Stimulated activated naive CD8-positive, alpha-beta T cell treated with anti-CD3 and anti-CD28 coated beads, Interleukin-15, Interleukin-2, amounts not matched to agents 100 ng/mL and 50 ng/mL, for 24 hours (primary cell): Measurements from ENCODE around the gene ZBTB20.
"Not testable (repeated sequence)": the region's sequence is repeated elsewhere in the genome, so short reads cannot be mapped to it uniquely, and the experiment has no call there.

Source experiments
- H3K27ac Mint-ChIP-seq: one replicate; pipeline ENCODE4 v1.8.0; 2021; ENCODE audit warnings: mild to moderate bottlenecking, mixed read lengths
- H3K27me3 Mint-ChIP-seq: one replicate; pipeline ENCODE4 v1.8.0; 2021; ENCODE audit warnings: mixed read lengths
- H3K36me3 Mint-ChIP-seq: one replicate; pipeline ENCODE4 v1.8.0; 2021; ENCODE audit warnings: low read depth, mixed read lengths
- H3K4me1 Mint-ChIP-seq: one replicate; pipeline ENCODE4 v1.8.0; 2021; ENCODE audit warnings: low read depth, mixed read lengths
- H3K4me3 Mint-ChIP-seq: one replicate; pipeline ENCODE4 v1.8.0; 2021; ENCODE audit warnings: mild to moderate bottlenecking, mixed read lengths
- H3K9me3 Mint-ChIP-seq: one replicate; pipeline ENCODE4 v1.8.0; 2021; ENCODE audit warnings: mixed read lengths

The ZBTB20 gene

DNA sequence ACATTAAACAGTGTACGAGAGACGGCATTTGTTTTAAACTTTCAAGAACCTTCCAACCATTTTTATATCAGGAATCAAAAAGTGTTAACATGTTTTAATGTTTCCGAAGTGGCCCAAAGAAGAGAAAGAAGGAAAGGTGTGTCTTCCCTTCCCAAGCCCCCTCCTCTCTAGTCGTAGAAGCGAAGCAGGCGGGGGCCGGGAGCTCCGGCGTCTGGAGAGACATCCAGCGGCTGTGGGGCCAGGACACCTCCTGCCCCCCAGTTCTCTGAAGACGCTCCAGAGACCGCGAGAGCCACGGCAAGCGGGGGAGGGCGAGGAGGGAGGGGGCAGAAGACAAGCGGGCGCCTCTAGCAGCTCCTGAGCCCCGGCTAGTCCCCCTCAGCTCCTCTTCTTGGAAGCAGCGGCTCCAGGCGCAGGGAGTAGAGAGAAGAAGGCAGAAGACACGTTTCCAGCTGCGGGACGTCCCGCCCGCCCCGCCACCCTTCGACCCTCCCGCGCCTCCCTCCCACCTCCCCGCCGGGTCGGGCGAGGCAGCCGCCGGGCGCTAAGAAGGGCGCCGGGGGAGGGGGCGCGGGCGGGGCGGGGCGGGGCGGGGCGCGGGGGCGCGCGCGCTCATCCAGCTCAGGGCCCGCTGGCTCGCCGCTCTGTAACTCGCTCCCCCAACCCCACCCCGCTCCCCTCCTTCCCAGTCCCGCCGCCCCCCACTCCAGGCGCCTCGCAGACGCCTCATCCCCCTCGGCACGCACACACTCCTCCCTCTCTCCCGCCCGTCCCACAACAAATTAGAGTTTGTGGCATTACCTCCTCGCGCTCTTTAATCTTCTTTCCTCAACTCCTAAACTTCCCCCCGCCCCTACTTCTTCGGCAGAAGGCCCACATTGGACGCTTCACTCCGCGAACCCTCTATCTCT, at the start of gene ZBTB20:
Gene ZBTB20, minus strand, starts transcription at position 871 of the 911 bp plus-strand sequence.
- Mint-ChIP-seq H3K4me1 (peaks cover 25% of the 10 kb centered on the region), H3K36me3 (peaks cover 4% of the 10 kb centered on the region), H3K27me3 (no peaks in the 10 kb centered on the region)

DNA sequence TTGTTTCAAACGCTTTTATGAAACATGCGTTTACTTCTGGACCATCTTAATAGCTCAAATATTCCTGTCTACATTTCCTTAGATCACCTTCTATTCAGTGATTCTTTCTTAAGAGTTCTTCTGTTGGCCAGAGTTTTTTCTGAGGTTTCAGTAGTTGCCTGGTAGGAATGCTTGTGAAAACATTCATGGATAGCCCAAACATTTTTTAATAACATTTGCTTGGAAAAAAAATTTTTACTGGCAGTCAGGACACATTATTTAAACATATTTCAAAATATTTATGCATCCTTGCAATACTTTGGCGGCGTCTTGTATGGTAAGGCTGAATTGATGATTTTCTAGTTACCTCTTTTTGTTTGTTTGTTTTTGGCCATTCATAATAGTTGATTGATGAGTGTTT, 47.4 kb upstream of the ZBTB20 start:
- Mint-ChIP-seq H3K4me1 (no peaks in the 10 kb centered on the region), H3K4me3 (no peak overlapping the region), H3K9me3 (peaks cover 7% of the 10 kb centered on the region)

More for the DNA sequence above, at the start of gene ZBTB20:
- H3K27ac Mint-ChIP-seq = peak within 1 kb of the TSS; percentile 95
- peak within 1 kb of the TSS; percentile 93 for H3K4me3 Mint-ChIP-seq
- H3K9me3 Mint-ChIP-seq = peaks cover 4% of the 10 kb centered on the region

DNA sequence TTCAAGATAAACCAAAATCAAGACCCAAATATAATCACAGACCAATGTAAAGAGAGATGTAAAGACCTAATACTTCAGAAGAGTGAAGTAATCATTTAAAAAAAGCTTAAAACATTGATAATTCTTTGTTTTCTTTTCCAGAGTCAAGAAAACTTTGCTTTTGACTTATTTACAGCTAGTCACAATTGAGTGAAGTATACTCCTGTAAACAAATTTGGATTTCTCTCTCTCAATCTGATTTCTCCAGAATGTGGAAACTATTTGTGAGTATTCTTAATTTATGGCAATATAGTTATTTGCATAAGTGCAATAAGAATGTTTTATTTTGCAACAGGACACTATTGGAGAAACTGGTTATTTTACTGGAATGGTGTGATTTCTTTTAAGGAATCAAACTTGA, 43.7 kb upstream of the ZBTB20 start:
- Mint-ChIP-seq H3K27me3 (no peaks in the 10 kb centered on the region), H3K9me3 (peaks cover 9% of the 10 kb centered on the region), H3K4me1 (peaks cover 11% of the 10 kb centered on the region), H3K4me3 (no peak overlapping the region), H3K27ac (no peak overlapping the region), H3K36me3 (no peaks in the 10 kb centered on the region)

More for the DNA sequence above, 47.4 kb upstream of the ZBTB20 start:
- no peak overlapping the region for H3K27ac Mint-ChIP-seq
- peaks cover 4% of the 10 kb centered on the region for H3K36me3 Mint-ChIP-seq
- H3K27me3 Mint-ChIP-seq = no peaks in the 10 kb centered on the region

DNA sequence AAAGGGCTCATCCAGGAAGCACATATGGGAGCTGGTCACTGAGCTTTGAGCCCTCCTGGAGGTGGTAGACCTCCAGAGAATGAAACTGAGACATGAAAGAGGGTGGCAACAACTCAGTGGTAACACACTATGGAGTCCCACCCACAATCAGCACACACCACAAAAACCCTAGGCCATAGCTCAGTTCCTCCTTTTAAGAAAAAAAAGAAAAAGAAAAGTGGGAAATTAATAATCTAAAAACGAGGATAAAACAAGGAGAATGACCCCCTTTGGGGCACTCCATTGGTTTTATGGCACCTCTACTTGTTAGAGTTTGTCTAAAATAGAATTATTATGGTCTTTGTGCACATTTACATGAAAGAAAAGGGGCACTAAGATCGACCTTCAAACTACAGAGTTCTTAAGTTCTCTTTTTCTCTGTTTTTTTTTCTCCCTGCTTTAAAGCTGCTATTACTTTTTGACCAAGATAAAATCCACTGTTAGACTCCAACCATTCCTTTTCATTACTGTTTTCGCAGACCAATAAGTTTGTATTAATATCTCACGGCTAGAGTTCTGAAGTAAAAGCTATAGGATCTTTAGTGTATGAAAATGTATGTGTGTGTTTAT, 40.2 kb upstream of the ZBTB20 start:
- Mint-ChIP-seq H3K27ac (no peak overlapping the region), H3K4me3 (peak overlapping the region; percentile 30), H3K4me1 (peaks cover 11% of the 10 kb centered on the region), H3K27me3 (peaks cover 8% of the 10 kb centered on the region), H3K36me3 (no peaks in the 10 kb centered on the region), H3K9me3 (peaks cover 9% of the 10 kb centered on the region)

DNA sequence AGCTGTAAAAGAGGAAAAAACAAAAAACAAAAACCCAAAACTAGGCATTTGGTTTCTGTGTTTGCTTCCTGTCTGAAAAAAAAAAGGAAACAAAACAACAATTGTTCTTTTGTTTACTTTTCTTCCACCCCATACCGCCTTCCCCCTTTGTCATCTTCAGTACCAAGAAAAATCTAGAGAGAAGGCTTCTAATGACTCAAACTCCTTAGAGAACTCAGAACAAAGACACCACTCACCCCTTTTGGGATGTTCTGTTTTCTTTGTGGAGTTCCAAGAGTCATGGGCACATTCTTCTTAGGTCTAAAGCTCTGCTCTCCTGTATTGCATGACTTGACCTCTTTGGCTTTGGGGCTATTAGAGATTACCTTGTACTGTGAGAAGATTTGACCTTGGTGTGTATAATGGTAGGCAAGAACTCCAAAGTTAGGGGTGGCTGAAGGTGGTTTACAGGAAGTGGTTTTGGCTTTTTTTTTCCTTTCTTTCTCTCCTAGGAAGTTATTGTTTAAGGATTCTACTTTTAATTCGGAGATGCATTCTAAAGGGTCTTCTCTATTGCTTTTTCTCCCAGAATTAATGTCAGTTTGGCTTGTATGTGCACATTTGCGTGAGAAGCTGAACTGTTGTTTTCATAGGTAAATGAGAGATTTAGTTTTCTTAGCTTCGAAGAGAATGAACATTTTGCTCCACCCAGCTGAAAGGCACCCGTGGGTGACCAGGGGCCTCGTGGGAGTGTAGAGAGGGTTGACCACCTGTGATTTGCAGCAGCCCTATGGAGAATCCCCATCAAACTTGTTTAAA, 39.5 kb upstream of the ZBTB20 start:
- peaks cover 9% of the 10 kb centered on the region for H3K9me3 Mint-ChIP-seq

DNA sequence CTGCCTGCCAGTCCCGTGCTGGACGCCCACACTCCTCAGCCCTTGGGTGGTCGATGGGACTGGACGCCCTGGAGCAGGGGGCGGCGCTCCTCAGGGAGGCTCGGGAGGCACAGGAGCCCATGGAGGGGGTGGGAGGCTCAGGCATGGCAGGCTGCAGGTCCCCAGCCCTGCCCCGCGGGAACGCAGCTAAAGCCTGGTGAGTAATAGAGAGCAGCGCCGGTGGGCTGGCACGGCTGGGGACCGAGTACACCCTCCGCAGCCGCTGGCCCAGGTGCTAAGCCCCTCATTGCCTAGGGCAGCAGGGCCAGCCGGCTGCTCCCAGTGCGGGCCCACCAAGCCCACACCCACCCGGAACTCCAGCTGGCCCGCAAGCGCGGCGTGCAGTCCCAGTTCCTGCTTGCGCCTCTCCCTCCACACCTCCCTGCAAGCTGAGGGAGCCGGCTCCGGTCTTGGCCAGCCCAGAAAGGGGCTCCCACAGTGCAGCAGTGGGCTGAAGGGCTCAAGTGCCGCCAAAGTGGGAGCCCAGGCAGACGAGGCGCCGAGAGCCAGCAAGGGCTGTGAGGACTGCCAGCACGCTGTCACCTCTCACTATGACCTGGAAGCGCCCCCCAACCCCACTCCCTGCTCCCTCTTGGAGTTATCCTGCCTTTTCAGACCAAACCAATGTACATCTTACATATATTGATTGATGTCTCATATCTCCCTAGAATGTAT, 37.9 kb upstream of the ZBTB20 start:
- not testable (repeated sequence) for H3K9me3 Mint-ChIP-seq, H3K27me3 Mint-ChIP-seq, H3K4me3 Mint-ChIP-seq, H3K36me3 Mint-ChIP-seq, H3K27ac Mint-ChIP-seq
- peaks cover 11% of the 10 kb centered on the region for H3K4me1 Mint-ChIP-seq

More for the DNA sequence above, 39.5 kb upstream of the ZBTB20 start:
- no peaks in the 10 kb centered on the region for H3K36me3 Mint-ChIP-seq
- peaks cover 11% of the 10 kb centered on the region for H3K4me1 Mint-ChIP-seq
- peaks cover 8% of the 10 kb centered on the region for H3K27me3 Mint-ChIP-seq
- H3K27ac Mint-ChIP-seq = no peak overlapping the region
- peak overlapping the region; percentile 30 for H3K4me3 Mint-ChIP-seq

DNA sequence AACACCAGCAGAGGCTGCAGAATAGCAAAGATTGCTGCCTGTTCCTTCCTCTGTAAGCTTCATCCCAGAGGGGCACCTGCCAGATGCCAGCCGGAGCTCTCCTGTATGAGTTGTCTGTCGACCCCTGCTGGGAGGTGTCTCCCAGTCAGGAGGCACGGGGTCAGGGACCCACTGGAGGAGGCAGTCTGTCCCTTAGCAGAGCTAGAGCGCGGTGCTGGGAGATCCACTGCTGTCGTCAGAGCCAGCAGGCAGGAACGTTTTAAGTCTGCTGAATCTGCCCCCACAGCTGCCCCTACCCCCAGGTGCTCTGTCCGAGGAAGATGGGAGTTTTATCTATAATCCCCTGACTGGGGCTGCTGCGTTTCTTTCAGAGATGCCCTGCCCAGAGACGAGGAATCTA, 31.8 kb upstream of the ZBTB20 start:
- not testable (repeated sequence) for H3K36me3 Mint-ChIP-seq, H3K27ac Mint-ChIP-seq, H3K4me1 Mint-ChIP-seq, H3K4me3 Mint-ChIP-seq, H3K9me3 Mint-ChIP-seq
- H3K27me3 Mint-ChIP-seq = peaks cover 13% of the 10 kb centered on the region

DNA sequence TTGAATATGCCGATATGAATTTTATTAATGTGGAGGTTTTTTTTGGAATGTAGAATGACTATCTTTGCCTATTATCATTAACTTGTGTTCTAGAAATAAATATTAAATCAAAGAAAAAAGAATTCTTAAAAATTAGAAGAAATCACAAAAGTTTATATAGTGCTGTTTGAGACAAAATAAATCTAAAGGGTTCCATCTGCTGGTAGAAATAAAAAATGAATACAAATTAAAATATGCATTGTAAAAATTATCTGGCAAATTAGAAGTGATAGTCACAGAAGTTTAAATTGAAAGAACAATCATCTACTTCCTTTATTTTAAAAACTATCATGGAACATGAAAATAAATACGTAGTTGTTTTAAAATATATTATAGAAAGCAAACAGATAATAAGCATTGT, 22.7 kb upstream of the ZBTB20 start:
- Mint-ChIP-seq H3K27me3 (no peaks in the 10 kb centered on the region), H3K9me3 (no peaks in the 10 kb centered on the region), H3K4me3 (no peak overlapping the region), H3K4me1 (peaks cover 13% of the 10 kb centered on the region), H3K27ac (no peak overlapping the region), H3K36me3 (no peaks in the 10 kb centered on the region)

DNA sequence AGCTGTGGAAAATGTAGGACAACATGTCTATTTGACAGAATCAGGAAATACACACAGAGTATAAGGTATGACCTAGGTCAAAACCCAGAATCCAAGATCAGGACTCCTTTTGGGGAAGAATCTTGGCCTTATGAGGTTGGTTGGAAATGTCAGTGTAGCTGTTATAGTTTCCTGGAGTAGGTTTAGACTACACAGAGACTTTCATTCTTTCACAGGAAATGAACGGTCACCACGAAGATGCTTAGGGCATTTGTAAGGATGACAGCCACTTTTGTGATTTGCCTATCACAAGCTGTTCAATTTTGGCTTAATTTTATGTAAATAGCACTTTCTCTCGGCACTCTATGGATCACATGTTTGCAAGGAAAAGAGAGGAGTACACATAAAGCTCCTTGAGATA, 18.6 kb upstream of the ZBTB20 start:
- Mint-ChIP-seq H3K36me3 (no peaks in the 10 kb centered on the region), H3K27ac (no peak overlapping the region), H3K4me1 (peaks cover 25% of the 10 kb centered on the region), H3K27me3 (no peaks in the 10 kb centered on the region), H3K9me3 (peaks cover 4% of the 10 kb centered on the region), H3K4me3 (peak overlapping the region; percentile 17)

DNA sequence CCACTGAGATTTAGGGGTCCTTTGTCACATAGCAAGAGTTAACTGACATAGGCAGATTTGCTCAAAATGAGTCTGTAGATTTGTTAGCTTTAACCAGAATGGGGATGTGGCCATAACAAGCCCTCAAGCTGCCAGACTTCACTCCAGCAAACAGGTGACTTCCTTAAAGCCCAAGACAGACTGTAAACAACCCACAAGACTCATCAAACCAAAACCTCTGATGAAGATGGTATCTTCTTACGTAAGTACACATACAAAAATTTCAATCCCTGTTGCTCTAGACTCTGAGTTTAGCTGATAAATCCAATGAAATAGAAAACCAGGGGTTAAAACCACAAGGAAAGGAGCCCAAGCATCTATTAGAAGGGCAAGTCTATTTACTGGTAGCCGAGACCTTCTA, 18.2 kb upstream of the ZBTB20 start:
- no peaks in the 10 kb centered on the region for H3K36me3 Mint-ChIP-seq
- H3K4me1 Mint-ChIP-seq = peaks cover 28% of the 10 kb centered on the region
- H3K4me3 Mint-ChIP-seq = peak overlapping the region; percentile 17
- H3K27me3 Mint-ChIP-seq = no peaks in the 10 kb centered on the region
- no peak overlapping the region for H3K27ac Mint-ChIP-seq
- H3K9me3 Mint-ChIP-seq = peaks cover 4% of the 10 kb centered on the region

DNA sequence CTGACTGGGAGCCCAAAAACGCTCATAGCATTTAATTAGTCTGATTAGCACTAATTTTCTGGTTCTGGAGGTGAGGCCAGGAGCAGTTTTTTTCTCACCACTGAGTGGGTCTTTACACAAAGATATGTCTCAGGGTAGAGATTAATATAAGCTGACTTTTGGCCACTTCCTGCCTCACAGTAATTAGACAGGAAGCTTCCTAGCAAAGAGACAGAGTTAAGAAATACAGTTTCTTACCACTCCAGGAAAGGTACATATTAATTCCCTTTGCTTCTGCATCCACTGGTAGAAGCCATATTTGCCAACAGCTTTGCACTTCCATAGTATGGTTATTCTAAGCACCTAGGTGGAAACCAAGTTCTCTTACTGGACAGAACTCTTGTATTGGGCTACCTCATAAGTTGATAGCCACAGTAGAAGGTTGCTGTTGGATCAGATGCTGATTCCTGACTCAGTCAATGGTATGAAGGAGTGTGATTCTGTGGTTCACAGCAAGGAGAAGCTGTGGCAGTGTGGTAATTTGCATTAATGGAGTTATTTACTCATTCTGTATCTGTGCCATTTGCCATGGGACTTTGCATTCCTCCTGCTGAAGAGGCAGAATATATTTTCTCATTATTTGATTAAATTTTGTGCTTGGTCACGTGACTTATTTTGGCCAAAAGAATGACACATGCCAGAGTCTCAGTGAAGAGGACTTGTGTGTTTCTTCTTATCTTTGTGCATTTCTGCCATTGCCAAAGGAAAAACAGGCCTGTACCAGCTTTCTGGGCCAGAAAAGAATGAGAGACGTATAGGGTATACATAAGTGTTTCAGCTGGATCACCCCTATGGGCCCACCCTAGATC, 17.5 kb upstream of the ZBTB20 start:
- H3K9me3 Mint-ChIP-seq = peaks cover 4% of the 10 kb centered on the region
- peak overlapping the region; percentile 7 for H3K27ac Mint-ChIP-seq
- H3K27me3 Mint-ChIP-seq = no peaks in the 10 kb centered on the region
- peaks cover 31% of the 10 kb centered on the region for H3K4me1 Mint-ChIP-seq
- H3K36me3 Mint-ChIP-seq = no peaks in the 10 kb centered on the region
- no peak overlapping the region for H3K4me3 Mint-ChIP-seq

DNA sequence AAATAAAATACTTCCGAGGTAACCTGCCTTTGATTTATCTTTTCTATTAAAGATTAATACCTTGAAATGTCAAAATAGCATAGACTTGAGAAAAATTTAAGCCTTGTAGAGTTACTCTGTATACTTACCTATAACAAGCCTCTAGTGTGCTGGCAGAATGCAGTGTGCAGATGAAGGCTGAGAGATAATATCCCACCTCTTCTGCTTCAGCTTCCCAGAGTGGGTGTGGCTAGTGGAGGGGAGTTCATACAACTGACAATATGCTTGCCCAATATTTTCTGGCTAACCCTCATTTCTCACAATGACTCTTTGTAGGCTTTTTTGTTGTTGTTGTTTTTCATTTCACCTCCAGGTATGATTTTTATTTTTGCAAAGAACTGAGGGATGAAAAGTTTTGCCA, 15.7 kb upstream of the ZBTB20 start:
- Mint-ChIP-seq H3K36me3 (no peaks in the 10 kb centered on the region), H3K4me1 (peaks cover 31% of the 10 kb centered on the region)

DNA sequence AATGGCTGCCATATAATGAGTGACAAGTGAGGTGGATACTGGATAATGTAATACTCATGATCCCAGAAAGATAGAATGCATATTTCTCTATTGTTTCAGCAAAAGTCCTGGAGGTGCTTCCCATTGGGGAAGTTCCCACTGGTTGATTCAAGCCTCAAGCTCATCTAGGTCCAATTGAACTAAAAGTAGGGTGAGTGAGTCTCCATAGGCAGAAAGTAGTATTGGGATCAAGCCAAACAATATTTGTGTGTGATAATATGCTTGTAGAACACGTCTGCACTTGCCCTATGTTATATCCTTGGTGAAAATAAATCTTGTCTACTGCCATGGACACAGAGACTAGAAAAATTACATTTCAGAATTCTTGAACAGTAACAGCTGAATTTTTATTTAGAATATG, 14.8 kb upstream of the ZBTB20 start:
- Mint-ChIP-seq H3K9me3 (peaks cover 4% of the 10 kb centered on the region), H3K4me1 (peaks cover 31% of the 10 kb centered on the region), H3K27me3 (no peaks in the 10 kb centered on the region), H3K36me3 (no peaks in the 10 kb centered on the region), H3K27ac (no peak overlapping the region), H3K4me3 (no peak overlapping the region)

More for the DNA sequence above, 15.7 kb upstream of the ZBTB20 start:
- no peak overlapping the region for H3K4me3 Mint-ChIP-seq
- H3K27me3 Mint-ChIP-seq = no peaks in the 10 kb centered on the region
- H3K9me3 Mint-ChIP-seq = peaks cover 4% of the 10 kb centered on the region
- no peak overlapping the region for H3K27ac Mint-ChIP-seq
